ENCODE measurements around the gene CASK. TPM values are rescaled to one million over a fixed set of nuclear protein-coding genes. Genes with fewer than 3 reads are reported as not detected.

CASK gene
- total RNA-seq, 1 donor from 2014 or later = 43.0 TPM

DNA sequence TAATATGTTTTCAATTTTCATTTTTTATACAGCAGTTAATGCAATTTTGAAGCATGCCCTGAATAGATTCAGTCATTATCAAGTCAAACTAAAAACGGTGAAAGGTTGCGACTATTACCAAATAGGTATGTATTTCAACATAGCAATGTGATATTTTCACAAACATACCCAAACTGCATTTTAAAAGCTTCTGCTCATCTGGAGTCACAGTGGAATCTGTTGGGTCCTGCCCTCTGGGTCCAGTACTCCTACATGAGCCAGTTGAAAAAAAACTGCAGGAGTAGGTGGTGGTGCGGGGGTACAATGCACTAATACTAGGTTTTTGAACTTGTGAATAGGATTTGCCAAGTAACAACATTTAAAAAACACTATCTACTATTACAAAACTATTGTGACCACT, 233.6 kb downstream of the CASK start:
- Mint-ChIP-seq H3K27me3 (ENCODE audit: unreplicated experiment) (no peaks in the 10 kb centered on the region), H3K9me3 (ENCODE audit: unreplicated experiment) (no peaks in the 10 kb centered on the region), H3K27ac (ENCODE audit: unreplicated experiment) (no peak overlapping the region), H3K36me3 (ENCODE audit: unreplicated experiment) (no peaks in the 10 kb centered on the region), H3K4me3 (ENCODE audit: unreplicated experiment) (no peak overlapping the region), H3K4me1 (ENCODE audit: unreplicated experiment) (peaks cover 9% of the 10 kb centered on the region)
- DNase-seq (ENCODE audit: extremely low spot score, unreplicated experiment) = no peak
- TF ChIP-seq, protein P1, sequence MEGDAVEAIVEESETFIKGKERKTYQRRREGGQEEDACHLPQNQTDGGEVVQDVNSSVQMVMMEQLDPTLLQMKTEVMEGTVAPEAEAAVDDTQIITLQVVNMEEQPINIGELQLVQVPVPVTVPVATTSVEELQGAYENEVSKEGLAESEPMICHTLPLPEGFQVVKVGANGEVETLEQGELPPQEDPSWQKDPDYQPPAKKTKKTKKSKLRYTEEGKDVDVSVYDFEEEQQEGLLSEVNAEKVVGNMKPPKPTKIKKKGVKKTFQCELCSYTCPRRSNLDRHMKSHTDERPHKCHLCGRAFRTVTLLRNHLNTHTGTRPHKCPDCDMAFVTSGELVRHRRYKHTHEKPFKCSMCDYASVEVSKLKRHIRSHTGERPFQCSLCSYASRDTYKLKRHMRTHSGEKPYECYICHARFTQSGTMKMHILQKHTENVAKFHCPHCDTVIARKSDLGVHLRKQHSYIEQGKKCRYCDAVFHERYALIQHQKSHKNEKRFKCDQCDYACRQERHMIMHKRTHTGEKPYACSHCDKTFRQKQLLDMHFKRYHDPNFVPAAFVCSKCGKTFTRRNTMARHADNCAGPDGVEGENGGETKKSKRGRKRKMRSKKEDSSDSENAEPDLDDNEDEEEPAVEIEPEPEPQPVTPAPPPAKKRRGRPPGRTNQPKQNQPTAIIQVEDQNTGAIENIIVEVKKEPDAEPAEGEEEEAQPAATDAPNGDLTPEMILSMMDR (IDR thresholded peaks at IDR 0.05) = no peak

DNA sequence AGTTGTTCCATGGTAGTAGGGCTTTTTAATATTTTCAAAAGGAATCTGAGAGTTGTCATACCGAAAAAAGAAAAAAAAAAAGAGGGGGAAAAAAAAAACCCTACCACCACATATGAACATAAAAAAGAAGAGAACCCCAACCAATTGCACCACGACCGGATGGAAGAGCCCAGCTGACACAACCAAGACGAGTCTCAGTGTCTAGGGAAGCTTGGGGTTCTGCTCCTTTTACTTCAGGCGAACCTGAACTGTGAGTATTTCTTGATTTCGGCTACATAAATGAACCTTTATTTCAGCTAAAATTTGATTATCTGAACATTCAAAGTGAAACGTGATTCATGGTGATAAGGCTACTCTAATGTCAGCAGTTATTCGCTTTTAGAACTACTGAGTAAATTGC, 234.5 kb downstream of the CASK start, which contains the start of gene GPR34:
Gene GPR34, plus strand, starts transcription at position 139 of the 400 bp plus-strand sequence. CDS start 6,661 bp downstream, outside the sequence.
- Mint-ChIP-seq H3K27ac (ENCODE audit: unreplicated experiment) (no peak within 1 kb of the TSS), H3K4me1 (ENCODE audit: unreplicated experiment) (peaks cover 9% of the 10 kb centered on the region), H3K36me3 (ENCODE audit: unreplicated experiment) (no peaks in the 10 kb centered on the region), H3K4me3 (ENCODE audit: unreplicated experiment) (no peak within 1 kb of the TSS), H3K9me3 (ENCODE audit: unreplicated experiment) (no peaks in the 10 kb centered on the region), H3K27me3 (ENCODE audit: unreplicated experiment) (no peaks in the 10 kb centered on the region)
- TF ChIP-seq, protein P1 (IDR thresholded peaks at IDR 0.05) = no peak
- DNase-seq (ENCODE audit: extremely low spot score, unreplicated experiment) = no peak

- no peak overlapping the region for H3K4me3 Mint-ChIP-seq (ENCODE audit: unreplicated experiment)
- no peak overlapping the region for H3K27ac Mint-ChIP-seq (ENCODE audit: unreplicated experiment)
- no peaks in the 10 kb centered on the region for H3K9me3 Mint-ChIP-seq (ENCODE audit: unreplicated experiment)
- TF ChIP-seq, protein P1 (IDR thresholded peaks at IDR 0.05) = no peak
- no peaks in the 10 kb centered on the region for H3K36me3 Mint-ChIP-seq (ENCODE audit: unreplicated experiment)
- DNase-seq (ENCODE audit: extremely low spot score, unreplicated experiment) = no peak
- peaks cover 9% of the 10 kb centered on the region for H3K4me1 Mint-ChIP-seq (ENCODE audit: unreplicated experiment)
- no peaks in the 10 kb centered on the region for H3K27me3 Mint-ChIP-seq (ENCODE audit: unreplicated experiment)
Measured at GRCh38 chrX:41688156-41688555, 235.2 kb downstream of the CASK start.

- peaks cover 1% of the 10 kb centered on the region for H3K4me1 Mint-ChIP-seq (ENCODE audit: unreplicated experiment)
- DNase-seq (ENCODE audit: extremely low spot score, unreplicated experiment) = no peak
- H3K27me3 Mint-ChIP-seq (ENCODE audit: unreplicated experiment) = no peaks in the 10 kb centered on the region
- no peaks in the 10 kb centered on the region for H3K36me3 Mint-ChIP-seq (ENCODE audit: unreplicated experiment)
- no peak overlapping the region for H3K27ac Mint-ChIP-seq (ENCODE audit: unreplicated experiment)
- H3K9me3 Mint-ChIP-seq (ENCODE audit: unreplicated experiment) = no peaks in the 10 kb centered on the region
- TF ChIP-seq, protein P1 (IDR thresholded peaks at IDR 0.05) = no peak
- H3K4me3 Mint-ChIP-seq (ENCODE audit: unreplicated experiment) = no peak overlapping the region
Measured at GRCh38 chrX:41686788-41687187, 236.6 kb downstream of the CASK start.

DNA sequence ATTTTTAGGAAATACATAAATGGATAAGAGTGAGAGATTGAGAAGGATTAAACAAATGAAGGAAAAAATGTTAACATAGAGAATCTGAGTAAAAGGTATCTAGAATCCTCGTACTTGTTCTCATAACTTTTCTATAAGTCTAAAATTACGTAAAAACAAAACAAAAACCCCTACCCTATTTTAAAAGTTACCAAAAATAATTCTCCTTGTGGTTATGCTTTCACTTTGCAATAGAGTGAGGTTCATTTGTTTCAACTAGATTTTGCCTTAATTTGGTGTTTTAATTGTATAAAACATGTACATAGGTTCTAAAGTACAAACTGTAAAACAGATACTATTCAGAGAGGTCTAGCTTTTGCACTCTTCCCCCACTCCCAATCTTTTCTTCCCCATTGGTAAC, 238.4 kb downstream of the CASK start:
- no peak for DNase-seq (ENCODE audit: extremely low spot score, unreplicated experiment)
- TF ChIP-seq, protein P1 (IDR thresholded peaks at IDR 0.05) = no peak
- H3K36me3 Mint-ChIP-seq (ENCODE audit: unreplicated experiment) = no peaks in the 10 kb centered on the region
- H3K9me3 Mint-ChIP-seq (ENCODE audit: unreplicated experiment) = no peaks in the 10 kb centered on the region
- no peak overlapping the region for H3K27ac Mint-ChIP-seq (ENCODE audit: unreplicated experiment)
- H3K27me3 Mint-ChIP-seq (ENCODE audit: unreplicated experiment) = no peaks in the 10 kb centered on the region
- H3K4me1 Mint-ChIP-seq (ENCODE audit: unreplicated experiment) = no peaks in the 10 kb centered on the region
- no peak overlapping the region for H3K4me3 Mint-ChIP-seq (ENCODE audit: unreplicated experiment)
